GM23248 (cell line): Measurements from ENCODE around the gene PSMG4. TPM values are rescaled to one million over a fixed set of nuclear protein-coding genes. Genes with fewer than 3 reads are reported as not detected.

Experiments
- DNase-seq: peaks from one replicate; pipeline ENCODE4 v3.0.0-alpha.2; 2015
- H2AFZ ChIP-seq: fragments of 200-600 bp; sonication (generic); 2 replicates; pipeline ENCODE4 v1.6.1; 2016; ENCODE audit warnings: antibody characterized with exemption
- H3F3A ChIP-seq: fragments of 200-600 bp; sonication (generic); 2 replicates; pipeline ENCODE4 v1.6.1; 2016; ENCODE audit warnings: mild to moderate bottlenecking, antibody characterized with exemption, mixed run types; ENCODE audit not compliant: insufficient read depth
- H3K27ac ChIP-seq: fragments of 200-600 bp; sonication (generic); 2 replicates; pipeline ENCODE4 v1.5.1; 2016; ENCODE audit warnings: mild to moderate bottlenecking
- H3K27me3 ChIP-seq: fragments of 200-600 bp; sonication (generic); replicated peaks from 2 replicates; pipeline ENCODE4 v1.6.1; 2016; ENCODE audit warnings: mild to moderate bottlenecking; ENCODE audit not compliant: insufficient read depth
- H3K36me3 ChIP-seq: fragments of 200-600 bp; sonication (generic); 2 replicates; pipeline ENCODE4 v1.6.1; 2016; ENCODE audit warnings: low read depth, mild to moderate bottlenecking
- H3K4me1 ChIP-seq: fragments of 200-600 bp; sonication (generic); 2 replicates; pipeline ENCODE4 v1.6.1; 2016; ENCODE audit warnings: mild to moderate bottlenecking; ENCODE audit not compliant: insufficient read depth
- H3K4me2 ChIP-seq: fragments of 200-600 bp; sonication (generic); one replicate; pipeline ENCODE4 v1.6.1; 2016; ENCODE audit warnings: mild to moderate bottlenecking; ENCODE audit not compliant: unreplicated experiment
- H3K4me3 ChIP-seq: fragments of 200-600 bp; sonication (generic); 2 replicates; pipeline ENCODE4 v1.5.1; 2016; ENCODE audit warnings: mild to moderate bottlenecking
- H3K79me2 ChIP-seq: fragments of 200-600 bp; sonication (generic); 2 replicates; pipeline ENCODE4 v1.6.1; 2016; ENCODE audit warnings: mild to moderate bottlenecking; ENCODE audit not compliant: insufficient read depth
- H3K9ac ChIP-seq: fragments of 200-600 bp; sonication (generic); 2 replicates; pipeline ENCODE4 v1.6.1; 2016; ENCODE audit warnings: mild to moderate bottlenecking
- H3K9me2 ChIP-seq: fragments of 200-600 bp; sonication (generic); 2 replicates; pipeline ENCODE4 v1.6.1; 2016; ENCODE audit warnings: mixed run types, mild to moderate bottlenecking, moderate library complexity; ENCODE audit not compliant: insufficient read depth
- H3K9me3 ChIP-seq: fragments of 200-600 bp; sonication (generic); one replicate; pipeline ENCODE4 v1.6.1; 2017; ENCODE audit warnings: low read depth
- H4K20me1 ChIP-seq: fragments of 200-600 bp; sonication (generic); 2 replicates; pipeline ENCODE4 v1.6.0; 2016; ENCODE audit not compliant: insufficient read depth
- EZH2 ChIP-seq: fragments of 200-600 bp; sonication (generic); IDR thresholded peaks from 2 replicates; pipeline ENCODE4 v1.6.1; 2018; ENCODE audit warnings: antibody characterized with exemption, mild to moderate bottlenecking; ENCODE audit not compliant: insufficient read depth, poor library complexity, severe bottlenecking
- EZH2phosphoT487 ChIP-seq: fragments of 200-600 bp; sonication (generic); IDR thresholded peaks from 2 replicates; pipeline ENCODE4 v1.6.1; 2018; ENCODE audit warnings: antibody characterized with exemption, moderate library complexity, mild to moderate bottlenecking, low read depth; ENCODE audit not compliant: insufficient read depth
- WGBS, 2 experiments: methylation state at CpG; one replicate each; pipeline ENCODE4 v1.1.6; 2015 to 2017; ENCODE audit warnings: low lambda C conversion rate in 2 of 2, low coverage in 1 of 2; ENCODE audit errors: missing lambda C conversion rate in 2 of 2; 5-methylcytosine and 5-hydroxymethylcytosine counted together
- in situ Hi-C: fragments of 300-500 bp; cut with MboI; formaldehyde crosslinking; loops from 2 replicates; pipeline ENCODE4 v1.15.0; 2020
- polyA plus RNA-seq: library from polyadenylated mRNA; unstranded; fragments of >200 nt; fragmentation: Nextera tagmentation; extraction: Ambion mirVana; gene quantifications from 2 replicates; pipeline ENCODE4 v1.2.1, GENCODE V29; 2016
- total RNA-seq: library from RNA; depleted of rRNA; stranded (reverse); fragments of >200 nt; shearing (Covaris generic); gene quantifications from 2 replicates; pipeline ENCODE4 v1.2.3, GENCODE V29; 2014

PSMG4 gene
- total and polyA plus RNA-seq, 2 experiments from 2014 or later = 20.0 to 46.9 TPM

DNA sequence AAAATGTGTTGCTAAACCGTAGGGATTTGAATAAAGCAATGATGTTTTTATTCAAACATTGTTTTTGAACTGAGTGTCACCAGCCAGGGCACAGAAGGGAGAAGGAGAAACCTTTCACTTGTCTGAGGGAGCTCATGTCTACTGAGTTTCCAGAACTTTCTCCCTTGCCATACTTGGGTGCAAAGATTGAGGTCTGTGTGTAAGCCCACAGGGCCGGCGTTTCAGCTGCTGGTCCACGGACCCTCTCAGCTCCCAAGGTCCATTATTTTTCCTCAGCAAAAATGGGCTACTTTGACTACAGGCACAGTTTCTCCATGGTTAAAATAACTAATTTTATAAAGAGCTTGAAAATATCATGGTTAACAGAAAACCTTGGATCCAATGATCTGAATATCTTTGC, 32.6 kb downstream of the PSMG4 start:
- H3K27ac ChIP-seq = no peak overlapping the region
- no peaks in the 10 kb centered on the region for H3K4me1 ChIP-seq
- H3K79me2 ChIP-seq = no peaks in the 10 kb centered on the region
- no peaks in the 10 kb centered on the region for H3K9me3 ChIP-seq
- H3K27me3 ChIP-seq = no peaks in the 10 kb centered on the region
- no peak overlapping the region for H3K9ac ChIP-seq
- no peak overlapping the region for H3K4me2 ChIP-seq
- no peaks in the 10 kb centered on the region for H3K36me3 ChIP-seq
- H3F3A ChIP-seq = no peaks in the 10 kb centered on the region
- H4K20me1 ChIP-seq = no peaks in the 10 kb centered on the region
- no peak overlapping the region for H3K4me3 ChIP-seq
- H3K9me2 ChIP-seq = no peaks in the 10 kb centered on the region
- TF ChIP-seq EZH2 = no peak
- TF ChIP-seq EZH2phosphoT487 = no peak
- WGBS, 2 experiments = 91 to 94% methylated on average over 4 of the region's 4 CpGs
- DNase-seq = no peak
- in situ Hi-C loops = no loop called here
- no peak overlapping the region for H2AFZ ChIP-seq

DNA sequence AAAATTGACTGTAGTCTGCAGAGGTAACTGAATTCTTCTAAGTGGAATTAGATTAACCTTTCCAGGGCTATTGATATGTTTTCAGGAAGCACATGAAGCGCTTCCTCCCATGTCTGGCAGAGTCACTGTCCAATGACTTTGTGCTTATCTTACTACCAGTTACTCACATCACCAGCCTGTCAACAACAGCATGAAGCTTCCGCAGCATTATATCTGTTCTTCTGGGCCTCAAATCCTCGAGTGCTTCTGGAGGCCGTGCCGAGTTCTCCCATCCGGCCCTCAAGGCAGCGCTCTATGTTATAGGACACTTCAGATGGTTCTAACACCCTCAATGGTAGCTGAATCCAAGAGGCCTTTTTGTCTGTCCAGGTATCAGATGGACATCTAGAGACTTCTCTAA, 33.2 kb downstream of the PSMG4 start:
- in situ Hi-C loops = no loop called here
- WGBS, 2 experiments = 87 to 93% methylated on average over 7 of the region's 7 CpGs

DNA sequence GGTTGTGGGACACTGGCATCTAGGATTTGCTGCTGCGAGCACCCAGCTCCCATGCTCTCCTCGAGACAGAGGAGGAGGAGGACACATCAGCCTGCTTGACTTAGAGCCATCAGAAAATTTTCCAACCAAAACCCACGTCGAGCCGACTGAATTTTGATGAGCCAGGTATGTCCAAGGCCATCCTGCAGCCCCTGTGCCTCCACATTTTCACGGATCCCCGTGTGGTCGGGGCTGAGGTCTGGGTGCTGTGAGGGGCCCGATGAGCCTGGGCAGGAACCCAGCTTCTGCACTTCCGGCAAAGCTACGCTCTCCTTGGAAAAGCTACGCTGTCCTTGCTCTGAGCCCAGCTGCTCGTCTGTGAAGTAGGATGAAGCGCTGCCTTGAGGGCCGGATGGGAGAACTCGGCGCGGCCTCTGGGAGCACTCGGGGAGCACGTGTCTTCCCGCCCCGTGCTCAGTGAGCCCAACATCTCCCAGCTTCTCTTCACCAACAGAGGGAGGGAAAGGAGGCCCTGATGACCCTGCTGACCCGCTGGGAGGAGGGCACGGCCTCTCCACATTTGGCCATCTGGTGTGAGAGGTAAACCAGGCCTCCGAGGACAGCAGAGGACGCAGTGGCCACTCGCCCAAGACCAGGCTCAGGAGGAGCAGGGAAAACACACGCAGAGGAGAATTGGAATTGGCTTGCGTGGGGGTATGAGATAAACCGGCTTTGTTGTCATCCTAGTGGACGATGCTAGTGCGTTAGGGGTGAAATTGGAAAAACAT, 33.9 kb downstream of the PSMG4 start:
- WGBS, 2 experiments = 93 to 94% methylated on average over 32 of the region's 32 CpGs
- in situ Hi-C loops = no loop called here
- TF ChIP-seq EZH2 = no peak
- no peak for TF ChIP-seq EZH2phosphoT487

More for the DNA sequence above, 33.2 kb downstream of the PSMG4 start:
- H3K4me1 ChIP-seq = no peaks in the 10 kb centered on the region
- no peak overlapping the region for H3K27ac ChIP-seq
- TF ChIP-seq EZH2phosphoT487 (no peak), EZH2 (no peak)
- H3K9ac ChIP-seq = no peak overlapping the region
- H4K20me1 ChIP-seq = no peaks in the 10 kb centered on the region
- H3K4me2 ChIP-seq = no peak overlapping the region
- no peak overlapping the region for H2AFZ ChIP-seq
- H3K79me2 ChIP-seq = no peaks in the 10 kb centered on the region
- DNase-seq = no peak
- no peaks in the 10 kb centered on the region for H3F3A ChIP-seq
- H3K4me3 ChIP-seq = no peak overlapping the region
- no peaks in the 10 kb centered on the region for H3K27me3 ChIP-seq
- no peaks in the 10 kb centered on the region for H3K36me3 ChIP-seq
- no peaks in the 10 kb centered on the region for H3K9me2 ChIP-seq
- H3K9me3 ChIP-seq = no peaks in the 10 kb centered on the region

DNA sequence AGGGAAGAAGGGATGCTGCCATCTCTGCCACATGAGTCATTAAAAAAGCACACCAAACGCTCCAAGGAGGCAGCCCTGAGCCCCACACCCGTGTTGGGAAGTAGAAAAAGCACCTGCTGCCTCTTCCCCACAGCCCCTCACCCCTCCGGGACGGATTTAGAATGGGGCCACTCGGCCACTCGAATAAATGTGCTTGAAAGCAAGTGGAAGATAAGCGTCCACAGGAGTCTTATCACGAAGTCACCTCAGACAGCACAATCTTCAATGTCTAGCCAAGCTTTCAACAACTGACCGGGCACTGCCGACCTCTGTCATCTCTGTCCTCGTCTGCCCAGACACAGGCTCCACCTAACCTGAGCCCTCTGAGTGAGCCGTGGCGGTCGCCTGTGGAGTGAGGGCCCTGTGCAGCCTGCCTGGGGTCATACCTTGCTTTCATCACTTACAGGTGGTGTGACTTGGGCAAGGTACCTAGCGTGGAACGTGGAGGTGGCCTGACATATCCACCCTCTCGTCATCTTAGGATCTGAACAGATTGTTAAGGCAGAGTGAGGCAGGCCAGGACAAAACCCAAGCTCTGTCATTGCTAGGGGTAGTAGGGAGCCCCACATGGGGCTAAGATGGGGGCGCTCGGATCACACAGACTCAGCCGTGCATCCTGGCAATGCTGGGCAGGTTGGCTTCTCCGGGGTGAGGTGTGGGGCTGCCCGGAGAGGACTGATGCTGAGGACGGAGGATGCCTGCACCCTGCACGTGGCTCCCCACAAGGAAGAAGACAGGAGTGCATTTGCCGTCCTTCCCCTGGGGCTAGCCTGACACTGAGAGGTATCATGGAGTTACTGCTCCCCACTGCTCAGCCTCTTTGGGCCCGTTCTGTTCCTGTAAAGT, 34.8 kb downstream of the PSMG4 start:
- no peaks in the 10 kb centered on the region for H3K27me3 ChIP-seq
- H3K4me1 ChIP-seq = no peaks in the 10 kb centered on the region
- H4K20me1 ChIP-seq = no peaks in the 10 kb centered on the region
- no peak overlapping the region for H3K4me3 ChIP-seq
- H3F3A ChIP-seq = no peaks in the 10 kb centered on the region
- H3K79me2 ChIP-seq = no peaks in the 10 kb centered on the region
- H3K27ac ChIP-seq = no peak overlapping the region
- H3K9me2 ChIP-seq = no peaks in the 10 kb centered on the region
- H2AFZ ChIP-seq = no peak overlapping the region
- H3K9ac ChIP-seq = no peak overlapping the region
- DNase-seq = no peak
- in situ Hi-C loops = no loop called here
- H3K9me3 ChIP-seq = no peaks in the 10 kb centered on the region
- WGBS, 2 experiments = 86 to 91% methylated on average over 26 of the region's 26 CpGs
- H3K36me3 ChIP-seq = no peaks in the 10 kb centered on the region
- TF ChIP-seq EZH2 (no peak), EZH2phosphoT487 (no peak)
- H3K4me2 ChIP-seq = no peak overlapping the region

More for the DNA sequence above, 33.9 kb downstream of the PSMG4 start:
- no peaks in the 10 kb centered on the region for H3K27me3 ChIP-seq
- no peaks in the 10 kb centered on the region for H3K9me3 ChIP-seq
- H3K27ac ChIP-seq = no peak overlapping the region
- H3K4me2 ChIP-seq = no peak overlapping the region
- no peak overlapping the region for H3K9ac ChIP-seq
- H3F3A ChIP-seq = no peaks in the 10 kb centered on the region
- no peak overlapping the region for H3K4me3 ChIP-seq
- H3K36me3 ChIP-seq = no peaks in the 10 kb centered on the region
- no peak overlapping the region for H2AFZ ChIP-seq
- DNase-seq = no peak
- H3K9me2 ChIP-seq = no peaks in the 10 kb centered on the region
- no peaks in the 10 kb centered on the region for H4K20me1 ChIP-seq
- H3K79me2 ChIP-seq = no peaks in the 10 kb centered on the region
- no peaks in the 10 kb centered on the region for H3K4me1 ChIP-seq
